GM23248 (cell line): ENCODE measurements around the gene FGD5. TPM values are rescaled to one million over a fixed set of nuclear protein-coding genes. Genes with fewer than 3 reads are reported as not detected.

Source experiments
- DNase-seq: peaks from one replicate; pipeline ENCODE4 v3.0.0-alpha.2; 2015
- H2AFZ ChIP-seq: fragments of 200-600 bp; sonication (generic); 2 replicates; pipeline ENCODE4 v1.6.1; 2016; ENCODE audit warnings: antibody characterized with exemption
- H3F3A ChIP-seq: fragments of 200-600 bp; sonication (generic); 2 replicates; pipeline ENCODE4 v1.6.1; 2016; ENCODE audit warnings: mild to moderate bottlenecking, antibody characterized with exemption, mixed run types; ENCODE audit not compliant: insufficient read depth
- H3K27ac ChIP-seq: fragments of 200-600 bp; sonication (generic); 2 replicates; pipeline ENCODE4 v1.5.1; 2016; ENCODE audit warnings: mild to moderate bottlenecking
- H3K27me3 ChIP-seq: fragments of 200-600 bp; sonication (generic); replicated peaks from 2 replicates; pipeline ENCODE4 v1.6.1; 2016; ENCODE audit warnings: mild to moderate bottlenecking; ENCODE audit not compliant: insufficient read depth
- H3K36me3 ChIP-seq: fragments of 200-600 bp; sonication (generic); 2 replicates; pipeline ENCODE4 v1.6.1; 2016; ENCODE audit warnings: low read depth, mild to moderate bottlenecking
- H3K4me1 ChIP-seq: fragments of 200-600 bp; sonication (generic); 2 replicates; pipeline ENCODE4 v1.6.1; 2016; ENCODE audit warnings: mild to moderate bottlenecking; ENCODE audit not compliant: insufficient read depth
- H3K4me2 ChIP-seq: fragments of 200-600 bp; sonication (generic); one replicate; pipeline ENCODE4 v1.6.1; 2016; ENCODE audit warnings: mild to moderate bottlenecking; ENCODE audit not compliant: unreplicated experiment
- H3K4me3 ChIP-seq: fragments of 200-600 bp; sonication (generic); 2 replicates; pipeline ENCODE4 v1.5.1; 2016; ENCODE audit warnings: mild to moderate bottlenecking
- H3K79me2 ChIP-seq: fragments of 200-600 bp; sonication (generic); 2 replicates; pipeline ENCODE4 v1.6.1; 2016; ENCODE audit warnings: mild to moderate bottlenecking; ENCODE audit not compliant: insufficient read depth
- H3K9ac ChIP-seq: fragments of 200-600 bp; sonication (generic); 2 replicates; pipeline ENCODE4 v1.6.1; 2016; ENCODE audit warnings: mild to moderate bottlenecking
- H3K9me2 ChIP-seq: fragments of 200-600 bp; sonication (generic); 2 replicates; pipeline ENCODE4 v1.6.1; 2016; ENCODE audit warnings: mixed run types, mild to moderate bottlenecking, moderate library complexity; ENCODE audit not compliant: insufficient read depth
- H3K9me3 ChIP-seq: fragments of 200-600 bp; sonication (generic); one replicate; pipeline ENCODE4 v1.6.1; 2017; ENCODE audit warnings: low read depth
- H4K20me1 ChIP-seq: fragments of 200-600 bp; sonication (generic); 2 replicates; pipeline ENCODE4 v1.6.0; 2016; ENCODE audit not compliant: insufficient read depth
- EZH2 ChIP-seq: fragments of 200-600 bp; sonication (generic); IDR thresholded peaks from 2 replicates; pipeline ENCODE4 v1.6.1; 2018; ENCODE audit warnings: antibody characterized with exemption, mild to moderate bottlenecking; ENCODE audit not compliant: insufficient read depth, poor library complexity, severe bottlenecking
- EZH2phosphoT487 ChIP-seq: fragments of 200-600 bp; sonication (generic); IDR thresholded peaks from 2 replicates; pipeline ENCODE4 v1.6.1; 2018; ENCODE audit warnings: antibody characterized with exemption, moderate library complexity, mild to moderate bottlenecking, low read depth; ENCODE audit not compliant: insufficient read depth
- WGBS, 2 experiments: methylation state at CpG; one replicate each; pipeline ENCODE4 v1.1.6; 2015 to 2017; ENCODE audit warnings: low lambda C conversion rate in 2 of 2, low coverage in 1 of 2; ENCODE audit errors: missing lambda C conversion rate in 2 of 2; 5-methylcytosine and 5-hydroxymethylcytosine counted together
- in situ Hi-C: fragments of 300-500 bp; cut with MboI; formaldehyde crosslinking; loops from 2 replicates; pipeline ENCODE4 v1.15.0; 2020
- polyA plus RNA-seq: library from polyadenylated mRNA; unstranded; fragments of >200 nt; fragmentation: Nextera tagmentation; extraction: Ambion mirVana; gene quantifications from 2 replicates; pipeline ENCODE4 v1.2.1, GENCODE V29; 2016
- total RNA-seq: library from RNA; depleted of rRNA; stranded (reverse); fragments of >200 nt; shearing (Covaris generic); gene quantifications from 2 replicates; pipeline ENCODE4 v1.2.3, GENCODE V29; 2014

Gene FGD5
- total and polyA plus RNA-seq, 2 experiments from 2014 or later = not detected

DNA sequence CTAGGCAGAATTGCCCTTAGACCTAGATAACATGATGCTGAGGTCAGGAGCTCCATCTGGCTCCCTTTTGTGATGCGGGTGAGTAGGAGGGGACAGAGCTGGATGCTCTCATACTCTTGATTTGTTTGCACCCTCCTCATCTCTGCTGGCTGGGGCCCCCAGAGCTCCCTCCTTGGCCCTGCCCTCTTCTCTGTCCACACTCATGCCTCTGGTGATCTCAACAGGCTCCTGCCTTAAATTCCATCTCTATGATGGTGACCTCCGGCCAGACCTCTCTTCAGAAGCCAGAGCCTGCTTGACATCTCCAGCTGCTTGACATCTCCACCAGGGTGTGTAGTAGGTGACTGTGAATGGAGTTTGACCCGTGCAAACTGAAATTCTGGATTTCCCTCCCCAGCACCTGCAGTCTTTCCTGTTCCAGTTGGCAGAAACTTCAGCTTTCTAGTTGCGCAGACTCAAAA lies 4.3 kb upstream of the FGD5 start:
- H3K9me2 ChIP-seq = no peaks in the 10 kb centered on the region
- H3F3A ChIP-seq = no peaks in the 10 kb centered on the region
- no peak for DNase-seq
- TF ChIP-seq EZH2 (no peak), EZH2phosphoT487 (no peak)
- H3K4me2 ChIP-seq = no peak overlapping the region
- no peaks in the 10 kb centered on the region for H3K9me3 ChIP-seq
- WGBS, 2 experiments = 70 to 71% methylated on average over 4 of the region's 4 CpGs
- no peaks in the 10 kb centered on the region for H4K20me1 ChIP-seq
- no peaks in the 10 kb centered on the region for H3K79me2 ChIP-seq
- H3K27ac ChIP-seq = no peak overlapping the region
- H3K36me3 ChIP-seq = no peaks in the 10 kb centered on the region
- no peak overlapping the region for H3K9ac ChIP-seq
- no peak overlapping the region for H3K4me3 ChIP-seq
- in situ Hi-C loops = no loop called here
- H3K27me3 ChIP-seq = peaks cover 48% of the 10 kb centered on the region
- no peaks in the 10 kb centered on the region for H3K4me1 ChIP-seq
- no peak overlapping the region for H2AFZ ChIP-seq

DNA sequence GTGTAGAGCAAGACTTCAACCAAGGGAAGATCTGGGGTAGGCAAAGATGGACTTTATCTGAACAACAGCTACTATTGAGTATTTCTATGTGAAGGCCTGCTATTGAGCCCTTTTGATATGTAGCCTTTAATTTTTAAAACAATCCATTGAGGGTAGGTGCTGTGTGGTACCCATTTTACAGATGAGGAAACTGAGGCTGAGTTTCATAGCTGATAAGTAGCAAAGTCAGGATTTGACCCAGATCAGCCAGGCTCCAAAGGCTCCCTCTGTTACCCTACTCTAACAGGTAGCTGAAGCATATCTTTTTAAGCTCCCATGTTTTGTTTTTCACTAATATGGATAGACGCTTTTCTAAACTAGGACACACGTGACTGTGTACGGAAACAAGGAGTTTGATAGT lies 2.4 kb upstream of the FGD5 start:
- Histone ChIP-seq H3K36me3 (no peaks in the 10 kb centered on the region), H3K9me3 (no peaks in the 10 kb centered on the region), H3K4me2 (no peak overlapping the region), H3K4me1 (no peaks in the 10 kb centered on the region), H3K4me3 (no peak overlapping the region), H3K9ac (no peak overlapping the region), H3K9me2 (no peaks in the 10 kb centered on the region), H3F3A (no peaks in the 10 kb centered on the region), H4K20me1 (no peaks in the 10 kb centered on the region), H2AFZ (no peak overlapping the region), H3K79me2 (no peaks in the 10 kb centered on the region), H3K27me3 (peaks cover 35% of the 10 kb centered on the region), H3K27ac (no peak overlapping the region)
- TF ChIP-seq EZH2 (no peak), EZH2phosphoT487 (no peak)
- no peak for DNase-seq
- 60 to 69% methylated on average over 3 of the region's 3 CpGs for WGBS, 2 experiments
- in situ Hi-C loops = no loop called here

DNA sequence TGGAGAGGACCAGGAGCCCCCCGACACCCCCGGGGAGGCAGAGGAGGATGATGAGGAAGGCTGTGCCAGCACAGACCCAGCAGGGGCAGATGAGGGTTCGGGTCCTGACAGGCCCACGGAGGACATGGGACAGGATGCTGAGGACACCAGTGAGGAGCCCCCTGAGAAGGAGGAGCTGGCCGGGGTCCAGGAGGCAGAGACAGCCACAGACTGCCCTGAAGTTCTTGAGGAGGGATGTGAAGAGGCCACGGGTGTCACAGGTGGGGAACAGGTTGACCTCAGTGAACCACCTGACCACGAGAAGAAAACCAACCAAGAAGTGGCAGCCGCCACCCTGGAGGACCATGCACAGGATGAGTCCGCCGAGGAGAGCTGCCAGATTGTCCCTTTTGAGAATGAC lies 909 bp downstream of the FGD5 start:
- Histone ChIP-seq H3K27ac (no peak overlapping the region), H3K4me3 (no peak overlapping the region), H3K4me1 (no peaks in the 10 kb centered on the region), H3K9me3 (no peaks in the 10 kb centered on the region), H3K27me3 (peaks cover 30% of the 10 kb centered on the region), H3K9me2 (no peaks in the 10 kb centered on the region), H3K9ac (no peak overlapping the region), H3K4me2 (no peak overlapping the region), H2AFZ (no peak overlapping the region), H3F3A (no peaks in the 10 kb centered on the region), H4K20me1 (no peaks in the 10 kb centered on the region), H3K36me3 (no peaks in the 10 kb centered on the region), H3K79me2 (no peaks in the 10 kb centered on the region)
- TF ChIP-seq EZH2phosphoT487 = no peak
- TF ChIP-seq EZH2 = no peak
- in situ Hi-C loops = no loop called here
- WGBS, 2 experiments = 63 to 65% methylated on average over 10 of the region's 10 CpGs
- DNase-seq = no peak

GRCh38 chr3:14820156-14820555 lies 1.4 kb downstream of the FGD5 start:
- H3K79me2 ChIP-seq = no peaks in the 10 kb centered on the region
- no peaks in the 10 kb centered on the region for H3F3A ChIP-seq
- no peaks in the 10 kb centered on the region for H3K36me3 ChIP-seq
- no peak for DNase-seq
- H3K9me2 ChIP-seq = no peaks in the 10 kb centered on the region
- no peak overlapping the region for H3K27ac ChIP-seq
- H3K27me3 ChIP-seq = peaks cover 32% of the 10 kb centered on the region
- in situ Hi-C loops = no loop called here
- WGBS, 2 experiments = 64 to 66% methylated on average over 16 to 17 of the region's 17 CpGs
- no peak overlapping the region for H2AFZ ChIP-seq
- no peak overlapping the region for H3K9ac ChIP-seq
- no peaks in the 10 kb centered on the region for H4K20me1 ChIP-seq
- TF ChIP-seq EZH2 = no peak
- no peak for TF ChIP-seq EZH2phosphoT487
- no peaks in the 10 kb centered on the region for H3K4me1 ChIP-seq
- no peak overlapping the region for H3K4me3 ChIP-seq
- H3K4me2 ChIP-seq = no peak overlapping the region
- H3K9me3 ChIP-seq = no peaks in the 10 kb centered on the region

DNA sequence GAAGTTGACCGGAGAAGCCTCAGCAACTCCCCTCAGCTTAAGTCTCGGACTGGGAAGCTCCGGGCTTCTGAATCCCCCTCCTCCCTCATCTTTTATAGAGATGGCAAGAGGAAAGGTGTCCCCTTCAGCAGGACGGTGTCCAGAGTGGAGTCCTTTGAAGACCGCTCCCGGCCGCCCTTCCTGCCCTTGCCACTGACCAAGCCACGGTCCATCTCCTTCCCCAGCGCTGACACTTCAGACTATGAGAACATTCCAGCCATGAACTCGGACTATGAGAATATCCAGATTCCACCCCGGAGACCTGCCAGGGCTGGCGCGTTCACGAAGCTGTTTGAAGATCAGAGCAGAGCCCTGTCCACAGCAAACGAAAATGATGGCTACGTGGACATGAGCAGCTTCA lies 2.4 kb downstream of the FGD5 start:
- no peak overlapping the region for H3K4me3 ChIP-seq
- peaks cover 26% of the 10 kb centered on the region for H3K27me3 ChIP-seq
- no peaks in the 10 kb centered on the region for H3K9me3 ChIP-seq
- no peaks in the 10 kb centered on the region for H3K36me3 ChIP-seq
- H3K79me2 ChIP-seq = no peaks in the 10 kb centered on the region
- no peaks in the 10 kb centered on the region for H3K9me2 ChIP-seq
- TF ChIP-seq EZH2phosphoT487 (no peak), EZH2 (no peak)
- no peak overlapping the region for H3K4me2 ChIP-seq
- no peaks in the 10 kb centered on the region for H4K20me1 ChIP-seq
- in situ Hi-C loops = no loop called here
- no peak overlapping the region for H3K27ac ChIP-seq
- H3K9ac ChIP-seq = no peak overlapping the region
- no peak for DNase-seq
- 72 to 75% methylated on average over 16 of the region's 16 CpGs for WGBS, 2 experiments
- H2AFZ ChIP-seq = no peak overlapping the region
- no peaks in the 10 kb centered on the region for H3F3A ChIP-seq
- H3K4me1 ChIP-seq = no peaks in the 10 kb centered on the region
